B cell (primary cell): ENCODE results near the gene DKC1. TPM values are rescaled to one million over a fixed set of nuclear protein-coding genes. Genes with fewer than 3 reads are reported as not detected.
A peak's percentile ranks its signal among the peaks of the same experiment; 100 is the strongest.

Source experiments
- ATAC-seq: fragments of 200-7000 bp; cut with Tn5 transposase; one replicate; pipeline ENCODE4 v1.10.0; 2021; ENCODE audit warnings: low read depth, mild to moderate bottlenecking, moderate number of reproducible peaks, moderate library complexity
- CTCF ChIA-PET: fragments of 350-600 bp; sonication (Branson Sonifier 250); formaldehyde crosslinking; loops from one replicate; lab custom pipeline; 2021; ENCODE audit warnings: antibody characterized with exemption, inconsistent platforms; lab: Charles Lee
- POLR2A ChIA-PET: fragments of 350-600 bp; sonication (Branson Sonifier 250); formaldehyde crosslinking; loops from one replicate; lab custom pipeline; 2021; ENCODE audit warnings: antibody characterized with exemption; lab: Charles Lee
- DNase-seq: peaks from one replicate; pipeline ENCODE4 v3.0.0; 2013
- H2AFZ ChIP-seq: 2 replicates; pipeline ENCODE4 v1.6.1; 2012; ENCODE audit warnings: mild to moderate bottlenecking, low read depth, low read length; ENCODE audit not compliant: insufficient read depth, poor library complexity, severe bottlenecking
- H3K27ac ChIP-seq, 2 donors: 1 replicate in 1 of 2; 2 replicates in 1 of 2; pipeline ENCODE4 v1.5.1; 2012 to 2013; ENCODE audit warnings: low read length in 2 of 2, mild to moderate bottlenecking in 2 of 2, moderate library complexity in 1 of 2
- H3K27me3 ChIP-seq, 4 experiments: fragments of 200-600 bp in 1 of 4; sonication (generic) in 1 of 4; replicated peaks in 1 of 4; 1 replicate in 2 of 4; 2 replicates in 2 of 4; pipeline versions ENCODE4 v1.6.1 to v1.7.0; 2013 to 2016; ENCODE audit warnings: low read length in 3 of 4, mild to moderate bottlenecking in 2 of 4, mixed read lengths in 1 of 4, moderate library complexity in 1 of 4; ENCODE audit not compliant: insufficient read depth in 4 of 4, control insufficient read depth in 3 of 4; ENCODE audit errors: control extremely low read depth in 1 of 4
- H3K36me3 ChIP-seq, 2 experiments: replicated peaks in 1 of 2; 1 replicate in 1 of 2; 2 replicates in 1 of 2; pipeline versions ENCODE4 v1.6.1 to v1.7.1; 2013; ENCODE audit warnings: low read length in 1 of 2; ENCODE audit not compliant: insufficient read depth in 2 of 2, control insufficient read depth in 1 of 2; ENCODE audit errors: control extremely low read depth in 1 of 2, extremely low read depth in 1 of 2
- H3K4me1 ChIP-seq, 2 donors: fragments of 200-600 bp in 1 of 2; sonication (generic) in 1 of 2; 1 replicate in 1 of 2; 2 replicates in 1 of 2; pipeline versions ENCODE4 v1.5.1 to v1.6.1; 2013 to 2017; ENCODE audit warnings: low read length in 2 of 2; ENCODE audit not compliant: control insufficient read depth in 2 of 2, insufficient read depth in 2 of 2
- H3K4me2 ChIP-seq: replicated peaks from 2 replicates; pipeline ENCODE3; 2012; ENCODE audit warnings: mild to moderate bottlenecking, low read depth, low read length; ENCODE audit not compliant: poor library complexity, severe bottlenecking
- H3K4me3 ChIP-seq, 5 experiments: fragments of 200-600 bp in 1 of 5; sonication (generic) in 1 of 5; 1 replicate in 3 of 5; 2 replicates in 2 of 5; pipeline versions ENCODE4 v1.5.1 to v1.7.0; 2011 to 2016; ENCODE audit warnings: low read length in 4 of 5, mild to moderate bottlenecking in 4 of 5, low read depth in 2 of 5, control low read depth in 1 of 5, moderate library complexity in 1 of 5; ENCODE audit not compliant: insufficient read depth in 1 of 5; ENCODE audit errors: control extremely low read depth in 1 of 5, extremely low read depth in 1 of 5
- H3K79me2 ChIP-seq: fragments of 200-600 bp; sonication (generic); one replicate; pipeline ENCODE4 v1.6.0; 2016; ENCODE audit warnings: low read length; ENCODE audit not compliant: control insufficient read depth, insufficient read depth
- H3K9ac ChIP-seq: fragments of 200-600 bp; sonication (generic); 2 replicates; pipeline ENCODE4 v1.6.1; 2017; ENCODE audit warnings: mild to moderate bottlenecking, low read length, moderate library complexity
- H3K9me3 ChIP-seq, 3 donors: one replicate each; pipeline versions ENCODE4 v1.6.1 to v1.7.1; 2013; ENCODE audit warnings: low read length in 2 of 3; ENCODE audit not compliant: control insufficient read depth in 2 of 3, insufficient read depth in 1 of 3; ENCODE audit errors: control extremely low read depth in 1 of 3
- H4K20me1 ChIP-seq: 2 replicates; pipeline ENCODE4 v1.6.0; 2012; ENCODE audit warnings: mild to moderate bottlenecking, low read length; ENCODE audit not compliant: insufficient read depth, control insufficient read depth, poor library complexity, severe bottlenecking
- H3K27ac Mint-ChIP-seq: one replicate; pipeline ENCODE4 v1.8.0; 2021; ENCODE audit warnings: mixed read lengths
- H3K27me3 Mint-ChIP-seq: one replicate; pipeline ENCODE4 v1.8.0; 2021; ENCODE audit warnings: mixed read lengths
- H3K4me1 Mint-ChIP-seq: one replicate; pipeline ENCODE4 v1.8.0; 2021; ENCODE audit warnings: mixed read lengths
- H3K4me3 Mint-ChIP-seq: one replicate; pipeline ENCODE4 v1.8.0; 2021; ENCODE audit warnings: mixed read lengths
- H3K9me3 Mint-ChIP-seq: one replicate; pipeline ENCODE4 v1.8.0; 2022; ENCODE audit warnings: mixed read lengths; ENCODE audit not compliant: insufficient read depth
- CTCF ChIP-seq: fragments of 200-600 bp; IDR thresholded peaks from one replicate; pipeline ENCODE4 v1.8.0; 2022; ENCODE audit warnings: antibody characterized with exemption, mild to moderate bottlenecking
- EZH2 ChIP-seq: IDR thresholded peaks from 2 replicates; pipeline ENCODE4 v1.6.1; 2012; ENCODE audit warnings: borderline replicate concordance, low read depth, mild to moderate bottlenecking, moderate library complexity, low read length; ENCODE audit not compliant: insufficient read depth, poor library complexity, severe bottlenecking
- WGBS: methylation state at CpG from one replicate; pipeline ENCODE4 v1.1.5; 2013; ENCODE audit warnings: missing lambda C conversion rate; ENCODE audit not compliant: insufficient coverage; 5-methylcytosine and 5-hydroxymethylcytosine counted together
- intact Hi-C: fragments of 100-400 bp; cut with micrococcal nuclease; formaldehyde crosslinking; loops from one replicate; pipeline ENCODE4 v1.10.0; 2022
- polyA plus RNA-seq: library from polyadenylated mRNA; depleted of rRNA; stranded (reverse); fragments of >200 nt; gene quantifications from 2 replicates; pipeline ENCODE4 v1.2.3, GENCODE V29; 2012
- total RNA-seq, 2 donors: library from RNA; stranded (reverse); fragments of 120-200 nt in 1 of 2; gene quantifications; 1 replicate in 1 of 2; 2 replicates in 1 of 2; pipeline versions ENCODE4 v1.2.3 to v1.2.4, GENCODE V29; 2013 to 2022

Gene DKC1
- total and polyA plus RNA-seq, 2 donors (not counting 1 experiment from before 2014, with no cell fraction given): 18.8 to 73.5 TPM

- ATAC-seq (no peak), DNase-seq (no peak)
- H3K4me2 ChIP-seq: peak overlapping the region; percentile 12
- H3K79me2 ChIP-seq: peaks cover 16% of the 10 kb centered on the region
- no peak for TF ChIP-seq EZH2
- no peak for TF ChIP-seq CTCF
- no peaks in the 10 kb centered on the region for H3K27me3 Mint-ChIP-seq
- H3K4me3 ChIP-seq: no peak overlapping the region
- H3K4me1 Mint-ChIP-seq: peaks cover 58% of the 10 kb centered on the region
- WGBS: 18% methylated on average over 4 of the region's 5 CpGs
- H3K9me3 Mint-ChIP-seq: no peaks in the 10 kb centered on the region
- H4K20me1 ChIP-seq: no peaks in the 10 kb centered on the region
- no peaks in the 10 kb centered on the region for H3K9me3 ChIP-seq
- peaks cover 20 to 36% of the 10 kb centered on the region in 2 donors for H3K4me1 ChIP-seq
- H3K36me3 ChIP-seq: no peaks in the 10 kb centered on the region
- H3K4me3 Mint-ChIP-seq: peak overlapping the region; percentile 65
- H3K27ac Mint-ChIP-seq: no peak overlapping the region
- ChIA-PET CTCF (interaction anchor here (1.7 to 1.8 kb wide), 2 partner anchors 16 kb away, joined by 5 to 8 read pairs; no protein-coding TSS in a partner anchor), POLR2A (no interaction called here)
- no peak overlapping the region for H3K27ac ChIP-seq
- H3K9ac ChIP-seq: no peak overlapping the region
- no peaks in the 10 kb centered on the region for H3K27me3 ChIP-seq
- intact Hi-C loops: no loop called here
- peak overlapping the region; percentile 9 for H2AFZ ChIP-seq
These were observed 30.1 kb upstream of the DKC1 start for GRCh38 chrX:154732421-154733065.

- intact Hi-C loops: no loop called here
- Histone ChIP-seq H3K36me3 (no peaks in the 10 kb centered on the region), H2AFZ (peak overlapping the region; percentile 9), H3K79me2 (peaks cover 18% of the 10 kb centered on the region), H3K4me2 (peak overlapping the region; percentile 12), H3K4me3 (no peak overlapping the region), H4K20me1 (no peaks in the 10 kb centered on the region), H3K27me3 (no peaks in the 10 kb centered on the region), H3K9me3 (no peaks in the 10 kb centered on the region), H3K4me1 (peaks cover 20 to 36% of the 10 kb centered on the region in 2 donors), H3K27ac (no peak overlapping the region), H3K9ac (no peak overlapping the region)
- ATAC-seq (no peak), DNase-seq (no peak)
- peak overlapping the region; percentile 65 for H3K4me3 Mint-ChIP-seq
- no CpG with 5 or more reads among the region's 2 CpGs for WGBS
- TF ChIP-seq EZH2 (no peak), CTCF (no peak)
- no peak overlapping the region for H3K27ac Mint-ChIP-seq
- H3K4me1 Mint-ChIP-seq: peaks cover 58% of the 10 kb centered on the region
- ChIA-PET CTCF (interaction anchor here (1.0 to 1.7 kb wide), 2 partner anchors 15 to 17 kb away, joined by 4 to 5 read pairs; no protein-coding TSS in a partner anchor), POLR2A (no interaction called here)
- H3K27me3 Mint-ChIP-seq: no peaks in the 10 kb centered on the region
- no peaks in the 10 kb centered on the region for H3K9me3 Mint-ChIP-seq
These were observed 29.6 kb upstream of the DKC1 start for GRCh38 chrX:154733066-154733425.
